G401 (cell line): Measurements from ENCODE around the gene AGER. TPM values are rescaled to one million over a fixed set of nuclear protein-coding genes. Genes with fewer than 3 reads are reported as not detected.
"Not testable (repeated sequence)": the region's sequence is repeated elsewhere in the genome, so short reads cannot be mapped to it uniquely, and the experiment has no call there.

Experiments used
- DNase-seq: peaks from one replicate; pipeline ENCODE4 v3.0.0-alpha.2; 2015; ENCODE audit warnings: low spot score
- in situ Hi-C: cut with HindIII; loops from 2 replicates; pipeline ENCODE4 v1.10.0; 2016; ENCODE audit warnings: low sequenced_read_pairs, mixed read lengths
- total RNA-seq: library from RNA; depleted of rRNA; stranded (reverse); fragments of >200 nt; shearing (Covaris generic); gene quantifications from 2 replicates; pipeline ENCODE4 v1.2.3, GENCODE V29; 2014

AGER gene
- total RNA-seq, 1 experiment from 2014 or later: 17.4 TPM

DNA sequence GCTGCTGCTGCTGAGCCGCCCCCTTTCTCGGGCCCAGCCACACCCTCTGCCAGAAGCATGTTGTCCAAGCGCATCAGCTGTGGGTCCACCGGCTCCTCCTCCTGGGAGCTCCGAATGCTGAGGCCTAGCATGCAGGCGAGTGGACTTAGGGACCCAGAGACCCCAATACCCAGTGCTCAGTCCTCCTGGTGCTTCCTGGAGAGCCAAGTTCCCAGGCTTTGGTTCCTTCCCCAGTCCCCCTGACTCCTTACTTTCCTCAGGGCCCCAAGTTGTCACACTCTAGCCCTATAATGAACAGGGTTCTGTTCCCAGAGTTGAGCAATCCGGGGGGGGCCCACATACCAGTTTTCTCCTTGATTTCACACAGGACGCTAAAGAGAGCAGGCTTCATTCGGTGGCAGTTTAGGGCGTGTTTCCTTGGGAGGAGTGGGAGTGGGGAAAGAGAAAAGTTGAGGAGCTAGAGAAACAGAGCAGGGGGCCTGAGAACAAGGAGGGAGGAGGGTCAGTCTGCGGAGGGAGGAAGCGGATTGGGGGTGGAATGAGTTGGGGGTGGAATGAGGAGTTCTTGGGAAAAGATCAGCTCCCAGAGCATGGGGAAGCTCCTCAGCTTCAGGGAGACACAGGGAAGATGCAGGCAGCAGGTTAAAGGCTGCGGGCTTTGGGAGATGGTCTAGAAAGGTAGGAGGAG lies 4.5 kb upstream of the AGER start:
- no peak for DNase-seq
- in situ Hi-C loops: no loop called here

GRCh38 chr6:32187725-32188380 lies 3.8 kb upstream of the AGER start:
- in situ Hi-C loops, DNase-seq: not testable (repeated sequence)

GRCh38 chr6:32187009-32187709 lies 3.1 kb upstream of the AGER start:
- in situ Hi-C loops: no loop called here
- DNase-seq: no peak

GRCh38 chr6:32186151-32186840 lies 2.2 kb upstream of the AGER start:
- in situ Hi-C loops, DNase-seq: not testable (repeated sequence)

DNA sequence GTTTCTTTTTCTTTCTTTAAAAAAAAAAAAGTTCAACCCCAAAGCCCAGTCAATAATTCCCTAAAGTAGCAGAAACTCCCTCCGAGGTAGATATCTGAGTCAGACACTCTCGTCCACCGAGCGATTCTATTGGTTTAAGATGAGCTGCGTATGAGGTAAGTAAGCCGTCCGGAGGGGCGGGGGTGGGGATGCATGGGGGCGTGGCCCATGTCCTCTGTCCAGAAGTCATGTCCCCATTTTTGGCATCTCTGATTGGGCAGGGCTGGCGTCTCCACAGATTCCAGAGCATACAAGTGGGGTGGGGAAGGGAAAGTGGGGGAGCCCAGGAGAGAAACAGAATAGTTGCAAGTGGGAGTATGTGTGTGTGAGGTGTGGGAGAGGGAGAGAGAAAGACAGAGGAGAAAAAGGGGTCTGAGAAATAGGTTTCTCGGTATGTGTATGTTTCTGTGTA lies 1.7 kb upstream of the AGER start:
- DNase-seq: peak; percentile 76
- in situ Hi-C loops: not testable (repeated sequence)

- DNase-seq: no peak
- in situ Hi-C loops: loop anchor here (5.0 kb wide), 1 partner anchor 56 kb away; the partner anchor contains the start of gene ATF6B
These were observed 470 bp downstream of the AGER start for GRCh38 chr6:32183483-32184083.

GRCh38 chr6:32183030-32183429 lies 1.0 kb downstream of the AGER start:
- in situ Hi-C loops: loop anchor here (5.0 kb wide), 1 partner anchor 56 kb away; the partner anchor contains the start of gene ATF6B
- no peak for DNase-seq

- no peak for DNase-seq
- in situ Hi-C loops: loop anchor here (5.0 kb wide), 1 partner anchor 55 kb away; the partner anchor contains the start of gene ATF6B
These were observed 1.5 kb downstream of the AGER start for GRCh38 chr6:32182555-32182981.

DNA sequence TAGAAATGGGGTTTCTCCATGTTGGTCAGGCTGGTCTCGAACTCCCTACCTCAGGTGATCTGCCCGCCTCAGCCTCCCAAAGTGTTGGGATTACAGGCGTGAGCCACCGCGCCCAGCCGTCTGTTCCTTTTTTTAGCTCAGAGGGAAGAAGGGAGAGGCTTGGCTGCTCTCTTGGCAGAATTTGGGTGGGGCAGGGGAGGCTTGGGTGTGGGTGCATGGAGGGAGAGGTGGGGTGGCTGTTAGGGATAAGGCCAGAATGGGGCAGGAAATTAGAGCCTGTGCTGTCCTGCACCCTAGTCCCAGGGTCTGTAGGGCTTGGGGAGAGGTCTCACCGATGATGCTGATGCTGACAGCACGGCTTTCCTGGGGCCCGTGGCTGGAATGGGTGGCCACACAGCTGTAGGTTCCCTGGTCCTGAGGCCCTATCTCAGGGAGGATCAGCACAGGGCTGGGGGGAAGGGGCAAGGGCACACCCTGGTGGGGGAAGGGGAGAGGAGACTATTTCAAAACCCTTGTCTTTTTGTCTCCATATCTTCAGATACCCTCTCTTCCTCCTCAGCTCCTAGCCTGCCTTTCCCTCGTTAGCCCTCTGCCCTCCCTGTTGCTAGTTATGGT lies 2.0 kb downstream of the AGER start:
- in situ Hi-C loops: loop anchor here (5.0 kb wide), 1 partner anchor 55 kb away; the partner anchor contains the start of gene ATF6B
- DNase-seq: no peak

GRCh38 chr6:32181148-32181702 lies 2.8 kb downstream of the AGER start:
- DNase-seq: no peak
- in situ Hi-C loops: loop anchor here (5.0 kb wide), 1 partner anchor 54 kb away; the partner anchor contains the start of gene ATF6B

DNA sequence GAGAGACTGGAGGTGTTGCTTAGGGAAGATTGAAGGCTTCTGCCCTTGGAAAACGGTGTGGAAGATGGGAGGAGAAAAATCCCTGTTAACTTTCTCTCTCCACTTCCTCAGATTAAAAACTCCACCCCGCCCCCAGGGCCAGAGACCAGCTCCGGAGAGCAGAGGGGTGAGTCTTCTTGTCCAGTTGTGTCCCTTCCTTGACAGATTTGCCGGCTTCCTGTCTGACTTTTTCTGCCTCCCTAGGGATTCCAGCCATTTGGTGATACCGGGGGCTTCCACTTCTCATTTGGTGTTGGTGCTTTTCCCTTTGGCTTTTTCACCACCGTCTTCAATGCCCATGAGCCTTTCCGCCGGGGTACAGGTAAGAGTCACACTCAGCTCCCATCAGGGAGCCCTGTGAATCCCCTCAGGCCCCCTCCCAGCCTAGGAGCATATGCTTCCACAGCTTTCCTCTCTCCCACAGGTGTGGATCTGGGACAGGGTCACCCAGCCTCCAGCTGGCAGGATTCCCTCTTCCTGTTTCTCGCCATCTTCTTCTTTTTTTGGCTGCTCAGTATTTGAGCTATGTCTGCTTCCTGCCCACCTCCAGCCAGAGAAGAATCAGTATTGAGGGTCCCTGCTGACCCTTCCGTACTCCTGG lies 4.2 kb downstream of the AGER start:
- in situ Hi-C loops: loop anchor here (5.0 kb wide), 1 partner anchor 53 kb away; the partner anchor contains the start of gene ATF6B
- DNase-seq: peak; percentile 25

- peak; percentile 53 for DNase-seq
These were observed 5.3 kb downstream of the AGER start for GRCh38 chr6:32178547-32179440.

DNA sequence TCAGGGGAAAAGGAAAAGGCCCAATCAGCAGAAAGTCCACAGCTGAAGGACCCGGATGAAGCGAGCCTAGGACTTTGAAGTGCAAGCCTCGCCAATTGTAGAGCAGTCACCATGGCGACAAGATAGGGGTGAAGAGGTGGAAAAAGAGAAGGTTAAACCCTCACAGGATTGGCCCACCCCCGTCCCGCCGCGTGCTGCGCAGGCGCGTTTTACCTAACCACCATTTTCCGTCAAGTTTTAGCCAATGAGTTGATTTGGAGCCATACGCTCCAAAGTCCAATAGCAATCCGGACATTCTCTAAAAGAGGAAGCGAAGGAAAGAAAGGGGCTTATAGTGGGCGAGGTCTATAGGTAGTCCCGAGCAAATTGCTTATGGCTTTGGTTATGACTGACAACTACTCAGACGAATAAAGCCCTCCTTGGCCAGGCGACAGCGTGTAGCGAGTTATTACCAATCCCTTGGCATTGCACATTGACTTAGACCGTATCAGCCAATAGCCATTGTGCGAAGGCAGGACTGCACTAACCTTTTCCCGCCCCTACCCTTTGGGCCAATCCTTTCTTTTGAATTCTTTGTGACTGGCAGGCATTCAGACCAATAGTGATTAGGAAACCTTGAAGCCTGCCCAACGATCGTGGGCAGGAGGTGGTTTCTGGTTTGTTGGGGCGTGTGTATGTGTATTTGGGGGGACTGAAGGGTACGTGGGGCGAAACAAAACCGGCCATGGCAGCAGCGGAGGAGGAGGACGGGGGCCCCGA lies 6.1 kb downstream of the AGER start, which contains the start of gene RNF5:
TSS of gene RNF5 (plus strand) at position 618 of the 759 bp plus-strand sequence. CDS start at position 725, 107 bp downstream.
- in situ Hi-C loops: no loop called here
- peak; percentile 100 for DNase-seq

More at GRCh38 chr6:32178547-32179440, 5.3 kb downstream of the AGER start:
- in situ Hi-C loops: no loop called here

- no peak for DNase-seq
- in situ Hi-C loops: no loop called here
These were observed 6.8 kb downstream of the AGER start for GRCh38 chr6:32177183-32177787.

- in situ Hi-C loops: no loop called here
- no peak for DNase-seq
These were observed 7.4 kb downstream of the AGER start for GRCh38 chr6:32176476-32177182.
